NCI-H1694 treated with DMSO at 0.1 percent for 48 hours (cell line): ENCODE results near the gene TMEM44.

Experiments
- DNase-seq: peaks from one replicate; lab custom pipeline; 2025; lab: John Stamatoyannopoulos, UW

The TMEM44 gene

DNA sequence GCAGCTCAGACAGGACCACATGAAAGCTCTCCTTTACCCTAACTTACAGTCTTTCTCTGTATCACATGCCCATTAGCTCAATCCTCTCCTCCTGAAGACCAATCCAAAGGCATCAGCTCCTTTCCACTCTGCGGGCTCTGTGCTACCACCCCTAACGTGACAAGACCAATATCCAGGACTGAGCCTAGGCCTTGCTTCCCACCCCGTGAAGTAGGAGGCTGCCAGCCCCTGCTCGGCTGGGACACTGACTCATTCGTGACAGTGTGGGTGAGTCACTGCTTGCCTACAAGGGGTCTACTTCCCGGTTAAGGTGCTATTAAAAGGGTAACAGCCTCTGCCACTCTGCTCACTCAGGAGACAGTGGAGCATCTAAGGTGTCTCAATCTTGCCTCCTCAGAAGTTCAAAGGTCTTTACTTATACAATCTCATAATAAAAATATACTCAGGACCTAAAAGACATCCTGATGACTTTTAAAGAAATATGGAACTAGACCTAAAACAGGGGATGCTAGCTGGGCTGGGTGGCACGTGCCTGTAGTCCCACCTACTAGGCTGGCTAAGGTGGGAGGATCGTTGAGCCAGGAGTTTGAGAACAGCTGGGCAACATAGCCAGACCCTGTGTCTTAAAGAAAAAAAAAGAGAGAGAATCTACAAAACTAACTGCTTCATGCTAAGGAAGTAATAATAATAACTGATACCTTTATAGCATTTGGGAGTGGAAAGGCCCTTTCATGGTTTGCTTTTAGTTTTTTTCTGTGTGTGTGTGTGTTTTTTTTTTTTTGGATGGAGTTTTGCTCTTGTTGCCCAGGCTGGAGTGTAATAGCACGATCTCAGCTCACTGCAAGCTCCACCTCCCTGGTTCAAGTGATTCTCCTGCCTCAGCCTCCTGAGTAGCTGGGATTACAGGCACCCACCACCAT, 55.0 kb downstream of the TMEM44 start:
- DNase-seq = no peak

DNA sequence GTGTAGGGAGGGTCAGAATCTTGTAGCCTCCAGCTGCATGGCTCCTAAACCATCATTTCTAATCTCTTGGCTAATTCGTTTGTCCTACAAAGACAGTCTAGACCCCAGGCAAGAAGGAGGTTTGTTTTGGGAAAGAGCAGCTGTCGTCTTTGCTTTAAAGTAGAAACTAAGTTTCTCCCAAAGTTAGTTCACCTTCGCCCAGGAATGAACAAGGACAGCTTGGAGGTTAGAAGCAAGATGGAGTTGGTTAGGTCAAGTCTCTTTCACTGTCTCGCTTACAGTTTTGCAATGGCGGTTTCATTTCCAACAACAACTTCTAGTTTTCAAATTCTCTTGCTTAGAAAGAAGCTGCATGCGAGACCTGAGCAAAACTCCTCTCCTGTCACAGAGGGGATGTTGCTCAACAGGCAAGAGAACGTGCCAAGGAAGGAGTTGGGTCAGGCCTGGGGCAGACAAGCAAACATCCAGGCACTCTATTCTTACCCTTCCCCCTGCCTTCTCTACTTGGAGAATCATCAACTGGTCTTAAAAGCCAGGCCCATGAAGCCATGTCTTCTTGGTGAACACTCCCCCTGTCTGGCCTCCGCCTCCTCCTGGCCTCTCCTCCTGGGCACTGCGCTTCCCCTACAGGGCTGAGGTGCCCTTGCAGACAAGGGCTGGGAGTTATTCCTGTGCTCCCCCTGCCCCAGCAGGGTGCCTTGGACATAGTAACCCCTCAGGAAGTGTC, 57.6 kb downstream of the TMEM44 start:
- DNase-seq = no peak

- DNase-seq = no peak
Observed at GRCh38 chr3:194574639-194575483, 58.4 kb downstream of the TMEM44 start.

DNA sequence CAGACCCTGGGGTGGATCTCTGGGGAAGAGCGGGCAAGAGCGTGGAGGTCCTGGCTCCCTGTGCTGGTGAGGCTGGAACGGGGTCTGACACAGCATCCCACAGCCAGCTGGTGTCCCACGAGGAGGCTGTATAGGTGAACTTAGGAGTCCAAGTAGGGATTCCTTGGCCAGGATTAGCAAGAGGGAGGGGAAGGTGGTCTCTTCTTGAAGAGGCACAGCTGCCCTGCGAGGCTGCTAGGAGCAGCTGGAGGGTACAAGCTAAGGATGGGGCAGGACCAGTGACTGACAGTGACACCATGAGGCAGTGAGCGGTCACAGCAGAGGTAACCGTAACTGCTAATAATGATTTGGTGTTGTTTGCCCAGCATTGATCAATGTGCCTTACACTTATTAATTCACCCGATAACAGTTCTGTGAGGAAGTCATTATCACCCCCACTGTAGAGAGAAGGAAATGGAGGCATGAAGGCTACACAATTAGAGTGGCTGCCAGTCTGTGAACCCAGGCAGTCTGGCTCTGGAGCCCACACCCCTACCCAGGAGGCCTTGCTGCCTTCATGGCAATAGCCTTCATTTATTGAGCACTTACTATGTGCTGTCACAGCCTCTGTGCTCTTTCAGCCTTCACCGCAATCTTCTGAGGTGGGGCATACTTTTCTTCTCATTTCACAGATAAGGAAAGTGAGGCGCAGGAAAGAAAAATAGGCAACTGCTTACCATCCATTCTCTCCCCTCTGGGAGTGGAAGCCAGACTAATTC, 59.4 kb downstream of the TMEM44 start:
- DNase-seq = no peak

DNA sequence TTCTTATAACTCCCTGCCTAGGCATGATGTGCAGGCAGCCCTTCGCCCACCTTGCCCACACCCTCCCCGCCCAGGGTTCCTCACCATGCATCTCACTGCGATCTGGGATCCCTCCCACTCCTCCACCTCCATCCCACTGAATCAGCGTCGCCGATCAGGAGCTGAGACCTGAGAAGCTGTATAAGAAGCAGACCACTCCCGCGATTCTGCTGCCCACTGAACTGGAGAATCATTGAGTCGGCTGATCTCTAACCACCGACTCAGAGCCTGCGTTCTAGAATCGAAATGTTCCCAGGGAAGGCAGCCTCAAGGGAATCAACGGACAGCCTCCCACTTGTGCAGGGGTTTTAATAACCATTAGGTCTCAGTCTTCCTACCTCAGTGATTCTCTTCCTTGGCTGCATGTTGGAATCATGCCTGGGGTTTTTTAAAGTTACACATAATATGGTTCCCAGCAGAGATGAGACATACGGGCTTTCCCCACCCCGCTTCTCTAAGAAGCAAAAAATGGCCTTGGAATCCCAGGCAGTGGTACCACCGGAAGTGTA, 60.2 kb downstream of the TMEM44 start:
- DNase-seq = no peak

- DNase-seq = no peak
Observed at GRCh38 chr3:194572143-194572789, 61.0 kb downstream of the TMEM44 start.

DNA sequence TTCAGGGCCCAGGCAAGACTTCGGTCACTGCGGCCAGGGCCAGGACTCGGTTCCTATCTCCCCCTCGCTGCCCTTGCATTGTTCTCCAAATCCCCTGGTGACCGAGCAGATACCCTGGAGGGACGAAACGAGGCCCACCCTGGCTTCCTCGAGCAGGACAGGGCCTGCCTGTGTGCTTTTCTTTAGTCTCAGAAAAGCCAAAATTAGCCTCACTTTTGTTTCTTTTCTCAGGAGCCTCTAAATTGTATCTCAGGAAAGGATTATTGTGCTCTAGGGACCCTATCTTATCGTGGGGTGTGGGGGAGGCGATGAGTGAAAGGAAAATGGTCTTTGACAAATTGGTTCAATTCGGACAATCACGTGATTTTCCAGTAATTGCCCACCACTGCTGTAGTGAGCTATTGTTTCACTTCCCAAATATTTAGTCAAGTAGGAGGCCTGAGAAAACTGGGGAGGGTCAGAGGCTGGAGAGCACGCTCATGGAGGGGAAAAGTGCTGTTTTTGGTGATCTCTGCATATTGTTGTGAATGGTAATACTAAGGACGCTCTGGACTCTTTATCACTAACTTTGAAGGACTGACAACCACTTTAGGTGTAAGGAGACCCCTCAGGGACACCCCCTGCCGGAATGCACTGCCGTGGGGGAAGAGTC, 61.6 kb downstream of the TMEM44 start:
- no peak for DNase-seq

DNA sequence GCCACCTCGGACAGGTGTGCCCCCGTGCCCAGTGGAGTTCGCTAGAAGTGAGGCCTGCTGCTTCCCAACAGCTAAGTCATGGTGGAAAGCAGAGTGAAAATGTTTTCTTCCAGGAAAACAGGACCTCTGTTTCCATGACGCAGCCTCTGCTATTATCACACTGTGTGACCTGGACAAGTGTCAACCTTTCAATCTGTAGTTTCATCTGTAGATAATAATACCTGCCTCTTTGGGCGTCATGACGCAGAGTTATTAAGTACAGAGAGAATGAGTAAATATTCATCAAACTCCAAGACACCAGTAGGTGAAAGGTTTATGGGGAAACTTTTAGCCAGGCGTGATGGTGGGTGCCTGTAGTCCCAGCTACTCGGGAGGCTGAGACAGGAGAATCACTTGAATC, 62.3 kb downstream of the TMEM44 start:
- no peak for DNase-seq

DNA sequence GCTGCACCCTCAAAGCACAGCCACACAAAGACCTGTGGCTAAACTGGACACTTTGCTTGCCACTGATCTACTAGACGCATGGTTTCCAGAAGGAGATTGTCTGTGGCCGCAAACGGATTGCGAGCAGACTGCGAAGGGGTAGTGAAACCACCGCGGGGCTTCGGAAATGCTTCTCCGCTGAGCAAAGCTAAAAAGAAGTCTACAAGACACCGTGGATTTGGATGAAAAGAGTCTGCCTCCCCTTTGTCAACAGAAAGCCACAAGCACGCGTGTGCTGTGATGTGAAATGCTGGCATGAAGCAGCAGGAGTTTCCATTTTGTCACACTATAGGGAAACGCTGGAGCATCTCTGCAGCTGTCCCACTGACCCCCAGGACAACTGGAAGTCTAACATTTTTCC, 63.0 kb downstream of the TMEM44 start:
- no peak for DNase-seq

DNA sequence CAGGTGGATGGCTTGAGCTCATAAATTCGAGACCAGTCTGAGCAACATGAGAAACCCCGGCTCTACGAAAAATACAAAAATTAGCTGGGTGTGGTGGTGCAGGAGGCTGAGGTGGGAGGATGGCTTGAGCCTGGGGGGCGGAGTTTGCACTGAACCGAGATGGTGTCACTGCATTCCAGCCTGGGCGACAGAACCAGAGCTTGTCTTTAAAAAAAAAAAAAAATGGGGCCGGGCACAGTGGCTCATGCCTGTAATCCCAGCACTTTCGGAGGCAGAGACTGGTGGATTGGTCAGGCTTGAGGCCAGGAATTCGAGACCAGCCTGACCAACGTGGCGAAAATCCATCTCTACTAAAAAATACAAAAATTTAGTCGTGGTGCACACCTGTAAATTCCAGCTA, 64.0 kb downstream of the TMEM44 start:
- no peak for DNase-seq

DNA sequence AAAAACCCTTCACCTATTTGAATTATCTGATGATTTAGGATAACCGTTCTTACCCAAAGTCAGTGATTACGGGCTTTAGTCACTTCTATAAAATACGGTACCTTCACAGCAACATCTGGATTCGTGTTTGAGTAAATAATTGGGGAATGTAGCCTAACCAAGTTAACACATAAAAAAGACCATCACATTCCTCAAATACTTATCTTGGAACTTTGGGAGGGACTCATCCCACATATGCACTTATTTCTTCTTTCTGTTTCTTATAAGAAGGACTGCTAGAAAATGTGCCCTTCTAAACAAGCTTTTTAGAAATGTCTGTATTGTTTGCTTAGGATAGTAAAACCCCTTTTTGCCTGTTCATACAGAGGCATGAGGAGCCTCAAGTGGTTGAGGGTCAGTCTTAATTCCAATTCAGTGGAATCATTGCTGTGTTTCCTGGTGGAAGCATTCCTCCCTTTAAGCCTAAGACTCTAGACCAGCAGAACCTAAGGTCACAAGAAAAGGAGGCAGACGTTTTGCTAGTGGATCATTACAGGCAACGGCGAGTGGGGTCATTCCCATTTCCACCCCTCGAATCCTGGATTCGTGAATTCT, 67.5 kb downstream of the TMEM44 start:
- DNase-seq = no peak

GRCh38 chr3:194562986-194563385, 70.2 kb downstream of the TMEM44 start:
- DNase-seq = no peak

- DNase-seq = no peak
Observed at GRCh38 chr3:194561306-194561974, 71.8 kb downstream of the TMEM44 start.

DNA sequence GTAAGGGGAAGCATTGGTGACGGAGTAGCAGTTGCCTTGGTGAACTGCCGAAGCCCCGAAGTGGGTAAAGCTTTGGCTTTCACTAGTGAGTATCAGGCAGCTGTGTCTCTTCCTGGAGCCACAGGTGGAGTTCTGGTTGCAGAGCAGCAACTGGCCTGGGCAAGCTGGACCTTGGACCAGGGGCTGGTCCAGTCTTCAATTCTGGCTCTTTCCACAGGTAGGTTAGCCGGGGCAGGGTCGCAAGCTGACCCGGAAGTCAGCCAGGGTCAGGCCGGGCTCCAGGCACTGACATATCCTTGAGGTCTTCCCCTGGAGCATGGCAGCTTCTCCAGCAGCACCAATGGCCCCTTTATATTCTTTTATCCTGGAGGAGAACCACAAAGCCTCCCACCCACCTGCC, 73.2 kb downstream of the TMEM44 start:
- no peak for DNase-seq

DNA sequence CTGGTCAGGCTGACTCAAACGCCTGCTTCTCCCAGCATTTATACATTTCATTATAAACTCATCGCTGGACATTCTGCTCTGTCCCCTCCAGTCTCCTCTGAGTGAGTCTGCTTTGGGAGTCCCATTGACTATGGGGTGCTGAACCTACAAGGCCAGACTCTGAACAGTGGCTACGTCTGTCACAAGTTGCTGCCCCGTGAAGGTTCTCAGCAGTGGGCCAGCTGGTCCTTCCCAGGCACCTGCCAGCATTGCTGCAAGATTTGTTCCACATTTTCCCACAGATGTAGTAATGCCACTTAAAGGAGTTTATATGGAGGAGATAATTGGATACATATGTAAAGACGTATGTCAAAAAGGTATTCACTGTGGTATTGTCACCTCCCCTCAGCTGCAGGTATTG, 73.7 kb downstream of the TMEM44 start:
- no peak for DNase-seq

- DNase-seq = no peak
Observed at GRCh38 chr3:194556086-194557056, 76.8 kb downstream of the TMEM44 start.

DNA sequence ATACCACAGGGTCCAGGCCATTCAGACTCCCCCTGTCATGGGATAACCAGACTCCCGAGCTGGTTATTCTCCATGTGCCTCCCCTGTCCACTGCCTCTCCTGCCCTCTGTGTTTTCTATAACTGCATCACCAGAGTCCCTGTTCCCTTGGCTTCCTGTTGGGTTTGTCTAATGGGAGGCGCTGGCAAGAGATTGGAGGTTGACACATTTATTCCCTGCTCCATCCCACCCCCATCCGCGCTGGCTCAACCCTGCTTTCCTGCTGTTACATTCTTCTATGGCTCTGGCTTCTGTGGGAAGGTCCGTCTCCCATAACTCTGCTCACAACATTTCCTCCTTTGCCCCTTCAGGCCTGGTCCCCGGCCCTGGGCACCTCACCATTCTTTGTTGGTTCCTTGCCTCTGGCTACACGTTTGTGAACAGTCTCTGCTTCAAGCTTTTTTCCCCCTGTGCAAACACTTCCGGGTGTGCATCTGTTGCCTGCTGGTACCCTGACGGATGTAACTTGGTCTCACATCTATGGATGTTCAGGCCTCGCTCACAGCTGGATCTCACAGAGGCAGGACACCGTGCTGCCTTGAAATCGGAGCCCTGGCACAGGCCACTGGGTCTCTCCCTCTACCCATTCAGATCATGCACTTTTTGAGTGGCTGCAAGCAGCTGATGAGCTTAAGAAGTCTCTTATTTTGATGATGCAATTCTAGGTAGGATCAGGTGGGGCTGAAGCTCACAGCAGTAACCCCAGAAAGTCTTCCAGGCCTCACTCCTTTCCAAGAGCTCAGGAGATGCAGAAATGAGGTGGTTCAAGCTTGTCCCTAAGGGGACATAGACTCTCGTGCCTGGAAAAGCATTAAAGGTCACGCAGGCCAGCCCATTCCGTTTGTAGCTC, 77.8 kb downstream of the TMEM44 start:
- DNase-seq = no peak
